Lower leg skin (tissue), 3 donors: ENCODE measurements around the gene ELOB.

Experiments
- POLR2A ChIP-seq, 2 donors: fragments of 450-650 bp; IDR thresholded peaks; one replicate each; pipeline ENCODE4 v1.6.1; 2016 to 2017; ENCODE audit warnings: antibody characterized with exemption in 2 of 2, mild to moderate bottlenecking in 1 of 2, moderate library complexity in 1 of 2
- TF ChIP-seq, protein P1 (sequence below), 3 donors: fragments of 450-650 bp; IDR thresholded peaks; one replicate each; pipeline ENCODE4 v1.5.1; 2016; ENCODE audit warnings: antibody characterized with exemption in 3 of 3, mild to moderate bottlenecking in 3 of 3, moderate library complexity in 2 of 3

DNA sequence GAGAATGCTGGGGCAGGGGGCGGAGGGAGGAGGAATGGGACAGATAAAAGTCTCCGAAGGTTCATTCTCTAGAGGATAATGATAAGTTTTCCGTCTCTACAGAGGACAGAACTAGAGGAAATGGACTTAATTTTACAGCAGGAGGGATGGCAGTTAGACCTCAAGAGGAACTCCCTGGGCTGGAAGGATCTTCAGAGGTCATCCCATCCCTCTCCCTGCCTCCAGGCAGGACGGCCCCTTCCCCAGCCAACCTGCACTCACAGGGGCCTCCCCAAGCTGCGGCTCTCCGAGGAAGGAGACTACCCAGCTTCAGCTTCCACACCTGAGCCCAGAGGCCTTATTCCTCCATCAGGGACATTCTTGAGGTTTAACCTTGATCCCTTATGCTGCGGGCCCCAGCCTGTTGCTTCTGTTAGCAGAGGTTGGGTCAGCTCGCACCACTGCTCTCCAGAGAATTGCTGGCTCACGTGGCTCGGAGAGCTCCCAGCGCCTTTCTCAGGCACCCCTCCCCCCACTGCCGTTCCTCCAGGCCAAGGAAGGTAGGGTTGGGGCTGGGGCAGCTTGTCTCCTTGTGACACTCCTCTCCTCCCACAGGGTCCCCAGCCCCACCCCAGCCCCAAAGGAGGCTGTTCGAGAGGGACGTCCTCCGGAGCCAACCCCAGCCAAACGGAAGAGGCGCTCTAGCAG is 8.5 kb downstream of the ELOB start:
- TF ChIP-seq, protein P1, sequence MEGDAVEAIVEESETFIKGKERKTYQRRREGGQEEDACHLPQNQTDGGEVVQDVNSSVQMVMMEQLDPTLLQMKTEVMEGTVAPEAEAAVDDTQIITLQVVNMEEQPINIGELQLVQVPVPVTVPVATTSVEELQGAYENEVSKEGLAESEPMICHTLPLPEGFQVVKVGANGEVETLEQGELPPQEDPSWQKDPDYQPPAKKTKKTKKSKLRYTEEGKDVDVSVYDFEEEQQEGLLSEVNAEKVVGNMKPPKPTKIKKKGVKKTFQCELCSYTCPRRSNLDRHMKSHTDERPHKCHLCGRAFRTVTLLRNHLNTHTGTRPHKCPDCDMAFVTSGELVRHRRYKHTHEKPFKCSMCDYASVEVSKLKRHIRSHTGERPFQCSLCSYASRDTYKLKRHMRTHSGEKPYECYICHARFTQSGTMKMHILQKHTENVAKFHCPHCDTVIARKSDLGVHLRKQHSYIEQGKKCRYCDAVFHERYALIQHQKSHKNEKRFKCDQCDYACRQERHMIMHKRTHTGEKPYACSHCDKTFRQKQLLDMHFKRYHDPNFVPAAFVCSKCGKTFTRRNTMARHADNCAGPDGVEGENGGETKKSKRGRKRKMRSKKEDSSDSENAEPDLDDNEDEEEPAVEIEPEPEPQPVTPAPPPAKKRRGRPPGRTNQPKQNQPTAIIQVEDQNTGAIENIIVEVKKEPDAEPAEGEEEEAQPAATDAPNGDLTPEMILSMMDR (IDR thresholded peaks at IDR 0.05): no peak
- no peak for TF ChIP-seq POLR2A (IDR thresholded peaks at IDR 0.05)
